ENCODE results near the gene COG6. TPM values are rescaled to one million over a fixed set of nuclear protein-coding genes. Genes with fewer than 3 reads are reported as not detected.

Gene COG6
- polyA plus RNA-seq, 1 experiment = 48.6 TPM

DNA sequence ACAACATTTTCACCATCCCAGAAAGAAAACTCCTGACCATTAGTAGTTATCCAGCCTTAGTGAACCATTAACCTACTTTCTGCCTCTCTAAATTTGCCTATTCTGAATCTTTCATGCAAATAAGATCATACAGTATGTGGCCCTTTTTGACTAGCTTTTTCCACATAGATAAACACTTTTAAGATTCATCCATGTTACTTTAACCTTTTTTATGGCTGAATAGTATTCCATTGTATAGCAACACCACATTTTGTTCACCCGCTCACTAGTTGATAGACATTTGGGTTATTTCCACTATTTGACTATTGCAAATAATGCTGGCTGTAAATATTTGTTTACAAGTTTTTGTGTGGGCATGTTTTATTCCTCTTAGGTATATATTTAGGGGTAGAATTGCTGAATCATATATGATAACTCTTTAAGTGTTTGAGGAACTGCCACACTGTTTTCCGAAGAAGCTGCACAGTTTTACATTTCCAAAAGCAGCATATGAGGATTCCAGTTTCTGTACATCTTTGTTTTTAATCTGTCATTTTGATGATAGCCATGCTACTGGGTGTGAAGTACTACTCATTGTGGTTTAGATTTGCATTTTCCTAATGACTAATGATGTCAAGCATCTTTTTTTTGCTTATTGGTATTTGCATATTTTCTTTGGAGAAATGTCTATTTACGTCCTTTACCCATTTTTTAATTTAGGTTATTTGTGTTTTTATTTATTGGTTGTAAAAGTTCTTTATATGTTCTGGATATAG is 17.1 kb downstream of the COG6 start:
- H3K9me3 ChIP-seq (ENCODE audit: control insufficient read depth, insufficient read depth, low read length) = no peaks in the 10 kb centered on the region
- no peaks in the 10 kb centered on the region for H3K27me3 ChIP-seq (ENCODE audit: control insufficient read depth, insufficient read depth, low read length)
- no peak for DNase-seq (ENCODE audit: low read depth, low spot score)
- ChIA-PET CTCF (interaction anchor here (1.6 kb wide), 1 partner anchor 56 kb away, joined by 7 read pairs; no protein-coding TSS in a partner anchor), POLR2A (no interaction called here)
- TF ChIP-seq, protein P1, sequence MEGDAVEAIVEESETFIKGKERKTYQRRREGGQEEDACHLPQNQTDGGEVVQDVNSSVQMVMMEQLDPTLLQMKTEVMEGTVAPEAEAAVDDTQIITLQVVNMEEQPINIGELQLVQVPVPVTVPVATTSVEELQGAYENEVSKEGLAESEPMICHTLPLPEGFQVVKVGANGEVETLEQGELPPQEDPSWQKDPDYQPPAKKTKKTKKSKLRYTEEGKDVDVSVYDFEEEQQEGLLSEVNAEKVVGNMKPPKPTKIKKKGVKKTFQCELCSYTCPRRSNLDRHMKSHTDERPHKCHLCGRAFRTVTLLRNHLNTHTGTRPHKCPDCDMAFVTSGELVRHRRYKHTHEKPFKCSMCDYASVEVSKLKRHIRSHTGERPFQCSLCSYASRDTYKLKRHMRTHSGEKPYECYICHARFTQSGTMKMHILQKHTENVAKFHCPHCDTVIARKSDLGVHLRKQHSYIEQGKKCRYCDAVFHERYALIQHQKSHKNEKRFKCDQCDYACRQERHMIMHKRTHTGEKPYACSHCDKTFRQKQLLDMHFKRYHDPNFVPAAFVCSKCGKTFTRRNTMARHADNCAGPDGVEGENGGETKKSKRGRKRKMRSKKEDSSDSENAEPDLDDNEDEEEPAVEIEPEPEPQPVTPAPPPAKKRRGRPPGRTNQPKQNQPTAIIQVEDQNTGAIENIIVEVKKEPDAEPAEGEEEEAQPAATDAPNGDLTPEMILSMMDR (IDR thresholded peaks at IDR 0.05; ENCODE audit: low read depth, low read length) = no peak
- H3K4me3 ChIP-seq (ENCODE audit: low read depth, low read length) = no peak overlapping the region
- no peak overlapping the region for H3K27ac ChIP-seq (ENCODE audit: low read depth, low read length)

DNA sequence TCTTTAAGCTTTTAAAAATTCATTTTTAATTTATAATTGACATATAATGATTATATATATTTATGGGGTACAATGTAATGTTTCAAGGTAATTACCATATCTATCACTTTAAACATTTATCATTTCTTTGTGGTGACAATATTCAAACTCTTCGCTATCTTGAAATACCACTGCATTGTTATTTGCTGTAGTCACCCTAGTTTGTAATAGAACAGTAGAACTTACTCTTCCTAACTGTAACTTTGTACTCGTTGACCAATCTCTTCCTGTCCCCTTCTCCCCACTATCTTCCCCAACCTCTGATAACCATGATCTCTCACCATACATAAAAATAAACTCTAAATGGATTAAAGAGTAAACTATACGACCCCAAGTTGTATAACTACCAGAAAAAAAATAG is 20.4 kb downstream of the COG6 start:
- TF ChIP-seq, protein P1 (IDR thresholded peaks at IDR 0.05; ENCODE audit: low read depth, low read length) = no peak
- Histone ChIP-seq H3K27me3 (ENCODE audit: control insufficient read depth, insufficient read depth, low read length) (no peaks in the 10 kb centered on the region), H3K27ac (ENCODE audit: low read depth, low read length) (no peak overlapping the region), H3K9me3 (ENCODE audit: control insufficient read depth, insufficient read depth, low read length) (no peaks in the 10 kb centered on the region), H3K4me3 (ENCODE audit: low read depth, low read length) (no peak overlapping the region)
- POLR2A ChIA-PET = interaction anchor here (0.6 kb wide), 1 partner anchor 97 kb away, joined by 4 read pairs; no protein-coding TSS in a partner anchor
- DNase-seq (ENCODE audit: low read depth, low spot score) = no peak
- CTCF ChIA-PET = interaction anchor here (0.5 to 2.2 kb wide), 6 partner anchors 10 to 703 kb away, joined by 3 to 10 read pairs (median 4); no protein-coding TSS in a partner anchor

DNA sequence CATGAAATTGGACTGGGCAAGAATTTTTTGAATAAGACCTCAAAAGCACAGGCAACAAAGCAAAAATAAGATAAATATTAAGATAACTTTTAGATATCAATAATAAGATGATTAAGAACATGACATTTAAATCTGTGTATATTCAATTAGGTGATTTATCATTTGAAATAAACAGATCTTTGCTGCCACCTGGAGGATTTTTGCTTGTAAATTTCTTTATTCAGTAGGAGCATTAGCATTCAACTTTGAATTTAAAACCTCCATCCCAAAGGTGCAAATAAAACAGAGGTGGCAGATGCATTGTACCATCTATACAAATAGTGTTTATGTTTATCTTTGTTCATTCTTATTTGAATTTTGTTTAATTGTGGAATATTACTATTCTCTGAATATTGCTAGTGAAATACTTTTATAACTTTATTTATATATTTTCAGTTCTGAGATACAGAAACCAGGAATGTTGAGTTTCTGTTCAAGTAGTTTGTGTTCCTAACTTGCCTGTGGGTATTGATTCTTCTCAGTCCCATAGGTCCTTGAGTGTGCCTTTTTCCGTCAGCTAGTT is 20.9 kb downstream of the COG6 start:
- H3K27me3 ChIP-seq (ENCODE audit: control insufficient read depth, insufficient read depth, low read length) = no peaks in the 10 kb centered on the region
- H3K4me3 ChIP-seq (ENCODE audit: low read depth, low read length) = no peak overlapping the region
- ChIA-PET POLR2A (interaction anchor here (0.6 kb wide), 1 partner anchor 97 kb away, joined by 4 read pairs; no protein-coding TSS in a partner anchor), CTCF (interaction anchor here (1.1 to 2.2 kb wide), 2 partner anchors 9 to 60 kb away, joined by 4 to 10 read pairs; no protein-coding TSS in a partner anchor)
- TF ChIP-seq, protein P1 (IDR thresholded peaks at IDR 0.05; ENCODE audit: low read depth, low read length) = peak; percentile 50
- H3K27ac ChIP-seq (ENCODE audit: low read depth, low read length) = no peak overlapping the region
- no peak for DNase-seq (ENCODE audit: low read depth, low spot score)
- no peaks in the 10 kb centered on the region for H3K9me3 ChIP-seq (ENCODE audit: control insufficient read depth, insufficient read depth, low read length)

DNA sequence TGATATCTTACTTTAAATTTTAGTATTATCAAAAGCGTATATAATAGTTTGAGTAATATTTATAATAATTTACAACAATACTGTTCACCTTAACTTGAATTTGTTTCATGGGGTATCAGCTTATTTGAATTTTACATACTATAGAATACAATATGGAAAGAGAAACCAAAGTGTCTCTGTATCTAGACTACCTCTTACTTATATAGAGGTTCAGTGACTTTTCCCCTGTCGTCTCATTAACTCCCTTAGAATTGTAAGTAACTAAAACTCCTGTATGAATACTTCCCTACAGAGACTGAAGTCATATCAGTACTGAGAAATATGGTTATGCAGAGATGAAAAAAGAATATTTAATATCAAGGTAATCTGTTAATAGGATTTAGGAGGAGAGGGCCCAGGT is 26.8 kb downstream of the COG6 start:
- Histone ChIP-seq H3K27ac (ENCODE audit: low read depth, low read length) (no peak overlapping the region), H3K9me3 (ENCODE audit: control insufficient read depth, insufficient read depth, low read length) (no peaks in the 10 kb centered on the region), H3K4me3 (ENCODE audit: low read depth, low read length) (no peak overlapping the region), H3K27me3 (ENCODE audit: control insufficient read depth, insufficient read depth, low read length) (no peaks in the 10 kb centered on the region)
- ChIA-PET CTCF (interaction anchor here (1.0 to 4.9 kb wide), 4 partner anchors 67 to 1095 kb away, joined by 3 to 42 read pairs (median 15); no protein-coding TSS in a partner anchor), POLR2A (no interaction called here)
- TF ChIP-seq, protein P1 (IDR thresholded peaks at IDR 0.05; ENCODE audit: low read depth, low read length) = no peak
- no peak for DNase-seq (ENCODE audit: low read depth, low spot score)

DNA sequence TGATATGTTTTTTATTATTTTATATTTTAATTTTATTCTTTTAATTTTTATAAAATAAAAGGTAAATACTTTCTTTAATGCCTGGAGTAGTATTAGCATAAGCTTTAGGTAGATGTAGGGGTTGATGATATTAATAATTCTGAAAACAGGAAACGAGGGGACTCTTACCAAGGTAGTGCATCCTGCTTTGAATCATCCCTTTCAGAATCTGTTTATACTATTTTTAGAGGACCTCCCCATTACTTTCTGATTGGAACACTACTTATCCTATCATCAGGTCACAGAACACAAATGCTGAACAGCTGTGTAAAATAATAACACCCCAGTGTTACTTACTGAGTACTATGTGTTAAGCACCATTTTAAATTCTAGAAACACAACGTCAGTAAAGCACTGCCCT is 27.3 kb downstream of the COG6 start:
- Histone ChIP-seq H3K27ac (ENCODE audit: low read depth, low read length) (no peak overlapping the region), H3K27me3 (ENCODE audit: control insufficient read depth, insufficient read depth, low read length) (no peaks in the 10 kb centered on the region), H3K9me3 (ENCODE audit: control insufficient read depth, insufficient read depth, low read length) (no peaks in the 10 kb centered on the region), H3K4me3 (ENCODE audit: low read depth, low read length) (no peak overlapping the region)
- CTCF ChIA-PET = interaction anchor here (0.6 to 4.9 kb wide), 6 partner anchors 20 to 1094 kb away, joined by 3 to 42 read pairs (median 4); no protein-coding TSS in a partner anchor
- POLR2A ChIA-PET = no interaction called here
- TF ChIP-seq, protein P1 (IDR thresholded peaks at IDR 0.05; ENCODE audit: low read depth, low read length) = no peak
- no peak for DNase-seq (ENCODE audit: low read depth, low spot score)

Measured in AG04450 (cell line).